GM18867 (cell line): Measurements from ENCODE around the gene NOG.

Source experiments
- ATAC-seq: cut with Tn5 transposase; IDR thresholded peaks from one replicate; pipeline ENCODE4 v1.9.1; 2021; ENCODE audit warnings: mild to moderate bottlenecking, moderate library complexity; ENCODE audit not compliant: unreplicated experiment

The NOG gene

GRCh38 chr17:56593646-56594319 is at the start of gene NOG:
Gene NOG (plus strand): TSS chr17:56593699. CDS start chr17:56594224, 525 bp downstream.
- peak; percentile 42 for ATAC-seq

DNA sequence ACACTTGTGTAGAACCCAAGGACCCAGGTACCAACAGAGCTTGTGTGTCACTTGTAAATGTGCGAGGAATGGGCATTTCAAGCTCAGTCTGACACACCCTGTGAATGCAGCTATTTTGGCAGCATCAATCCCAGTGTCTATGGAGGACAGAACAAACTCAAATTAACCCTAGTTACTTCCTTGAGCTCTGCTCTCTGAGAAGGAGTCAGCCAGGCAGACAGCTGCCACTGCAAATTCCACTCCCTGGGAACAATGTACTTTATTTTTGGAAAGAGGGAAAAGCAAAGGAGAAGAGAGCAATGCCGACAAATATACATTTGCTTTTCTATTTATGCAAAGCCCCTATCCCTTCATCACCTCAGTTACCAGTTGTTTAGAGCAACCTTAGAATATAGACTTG is 48.4 kb upstream of the NOG start:
- ATAC-seq: no peak

- ATAC-seq: no peak
Measured at GRCh38 chr17:56545930-56546329, 47.6 kb upstream of the NOG start.

GRCh38 chr17:56548661-56549060 is 44.8 kb upstream of the NOG start:
- ATAC-seq: no peak

DNA sequence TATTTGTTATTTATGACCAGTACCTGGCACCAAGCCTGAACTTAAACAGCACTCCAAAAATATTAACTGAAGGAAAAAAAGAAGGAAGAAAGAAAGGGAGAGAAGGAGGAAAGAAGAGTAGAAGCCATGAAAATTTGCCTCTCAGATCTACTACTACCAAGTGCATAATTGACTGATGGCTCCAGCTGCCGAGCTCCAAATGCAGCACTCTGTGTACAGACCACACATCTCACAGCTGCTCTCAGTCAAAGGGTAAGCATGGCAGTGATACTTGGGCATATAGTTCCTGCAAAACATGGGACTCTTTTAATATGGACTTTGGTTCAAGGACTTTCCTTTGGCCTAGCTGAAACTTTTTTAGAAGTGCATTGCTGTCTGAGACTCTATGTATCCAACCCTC is 44.0 kb upstream of the NOG start:
- ATAC-seq: no peak

GRCh38 chr17:56557682-56558081 is 35.8 kb upstream of the NOG start:
- ATAC-seq: no peak

- ATAC-seq: no peak
Measured at GRCh38 chr17:56558088-56558487, 35.4 kb upstream of the NOG start.

- no peak for ATAC-seq
Measured at GRCh38 chr17:56570199-56570598, 23.3 kb upstream of the NOG start.

DNA sequence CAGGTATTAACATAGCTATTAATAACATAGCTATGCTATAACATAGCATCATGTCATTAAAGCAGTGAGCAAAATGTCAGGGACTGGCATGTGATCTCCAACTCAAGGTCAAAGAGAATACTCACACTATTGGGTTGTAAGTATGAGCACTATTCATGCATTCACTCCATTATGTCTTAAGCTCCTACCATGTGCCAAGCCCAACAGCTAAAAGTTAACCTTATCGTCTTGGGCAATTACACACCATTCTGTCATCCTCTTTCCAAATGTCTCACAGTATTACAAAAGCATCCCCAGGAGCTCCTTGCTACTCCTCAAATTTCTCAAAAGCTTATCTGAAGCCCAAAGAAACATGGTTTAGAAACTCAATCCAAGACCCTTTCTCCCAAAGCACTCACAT is 22.0 kb upstream of the NOG start:
- no peak for ATAC-seq

- ATAC-seq: no peak
Measured at GRCh38 chr17:56577190-56577842, 16.2 kb upstream of the NOG start.

GRCh38 chr17:56577843-56578204 is 15.7 kb upstream of the NOG start:
- no peak for ATAC-seq

DNA sequence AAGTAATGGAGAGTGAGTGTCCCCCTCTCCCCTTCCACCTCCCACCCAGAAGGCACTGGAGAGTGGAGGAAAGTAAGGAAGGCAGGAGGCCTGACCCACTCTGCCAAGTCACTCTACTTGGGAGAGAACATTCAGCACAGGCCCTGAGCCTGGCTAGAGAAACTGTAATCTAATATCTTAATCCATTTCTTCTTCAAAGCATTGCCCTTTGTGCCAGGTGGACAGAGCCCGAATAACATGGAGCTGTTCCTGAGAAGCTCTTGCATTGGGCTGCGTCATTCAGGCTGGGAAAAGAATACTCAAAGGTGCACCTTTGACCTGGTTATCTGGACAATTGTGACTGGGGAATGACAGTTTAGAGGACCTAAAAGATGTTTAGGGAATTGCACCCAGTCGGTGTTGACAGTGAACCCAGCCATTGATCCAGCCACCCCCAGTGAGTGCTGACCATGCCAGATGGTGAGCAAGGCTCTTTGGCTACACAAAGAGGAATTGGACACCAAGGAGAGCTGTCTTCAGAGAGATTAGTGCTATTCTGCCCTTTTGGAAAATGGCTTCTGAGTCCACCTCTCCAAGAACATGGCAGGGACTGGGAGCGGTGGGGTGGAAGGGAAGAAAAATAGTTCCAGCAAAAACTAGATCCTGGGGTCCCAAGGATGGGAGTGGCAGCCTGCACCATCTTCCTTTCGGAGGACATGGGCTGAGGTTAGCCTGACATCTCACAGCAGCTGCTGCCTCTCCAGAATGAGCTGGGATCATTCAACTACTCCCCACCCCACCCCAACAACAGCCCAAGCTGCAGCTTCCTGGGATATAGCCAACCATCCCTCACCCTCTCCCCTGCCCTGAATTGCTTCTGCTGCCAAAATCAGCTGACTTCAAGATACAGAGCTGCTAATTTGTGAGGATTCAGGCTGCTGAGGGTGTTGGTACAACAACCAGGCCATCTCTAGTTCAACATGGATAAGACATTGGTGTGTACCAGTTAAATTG is 11.6 kb upstream of the NOG start:
- no peak for ATAC-seq

- no peak for ATAC-seq
Measured at GRCh38 chr17:56583772-56584171, 9.7 kb upstream of the NOG start.

DNA sequence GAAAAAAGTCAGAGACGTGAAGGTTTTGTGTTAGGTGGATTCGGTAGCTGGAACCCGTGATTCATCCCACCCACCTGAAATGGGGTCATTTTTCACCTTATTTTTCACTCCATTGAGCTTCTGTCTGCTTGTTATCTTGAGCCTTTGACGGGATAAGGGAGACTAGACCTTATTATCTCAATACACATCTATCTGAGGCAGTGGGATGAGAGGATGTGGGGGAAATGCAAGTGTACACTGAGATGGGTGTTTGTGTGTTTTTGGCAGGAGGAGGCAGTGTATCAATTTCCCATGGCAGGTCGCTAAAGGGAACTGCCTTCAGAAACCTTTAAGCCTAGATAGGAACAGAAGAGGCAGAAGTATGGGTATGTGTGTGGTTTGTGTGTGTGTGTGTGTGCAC is 6.2 kb upstream of the NOG start:
- ATAC-seq: no peak

DNA sequence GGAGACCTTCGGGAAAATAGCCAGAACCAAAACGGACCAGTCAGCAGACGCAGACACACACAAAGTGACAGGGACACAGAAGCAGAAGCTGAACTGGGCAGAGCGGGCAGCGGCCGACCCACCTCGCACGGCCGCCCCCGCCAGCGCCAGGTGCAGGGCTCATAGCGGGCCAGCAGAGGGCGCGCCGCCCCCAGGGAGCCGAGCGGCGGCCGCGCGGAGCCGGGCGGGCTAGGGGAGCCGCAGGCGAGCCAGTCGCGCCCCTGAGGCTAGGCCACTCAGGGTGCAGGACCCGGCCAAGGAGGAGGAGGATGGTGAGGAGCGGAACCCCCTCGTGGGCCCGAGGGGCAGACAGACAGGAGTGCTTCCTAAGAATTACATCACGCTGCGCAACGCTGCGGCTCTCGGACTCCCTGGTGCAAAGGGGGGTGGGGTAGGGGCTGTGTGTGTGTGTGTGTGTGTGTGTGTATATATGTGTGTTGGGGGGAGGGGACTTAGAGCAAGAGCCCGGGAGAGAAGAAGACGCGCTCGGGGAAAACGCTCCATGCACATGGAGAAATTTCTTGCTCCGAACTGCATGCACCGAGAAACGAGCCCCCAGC is 913 bp upstream of the NOG start:
- peak; percentile 73 for ATAC-seq

GRCh38 chr17:56593086-56593645 is 333 bp upstream of the NOG start:
- no peak for ATAC-seq

GRCh38 chr17:56594320-56595107 is 1.0 kb downstream of the NOG start:
- ATAC-seq: no peak

GRCh38 chr17:56595108-56595418 is 1.6 kb downstream of the NOG start:
- no peak for ATAC-seq

DNA sequence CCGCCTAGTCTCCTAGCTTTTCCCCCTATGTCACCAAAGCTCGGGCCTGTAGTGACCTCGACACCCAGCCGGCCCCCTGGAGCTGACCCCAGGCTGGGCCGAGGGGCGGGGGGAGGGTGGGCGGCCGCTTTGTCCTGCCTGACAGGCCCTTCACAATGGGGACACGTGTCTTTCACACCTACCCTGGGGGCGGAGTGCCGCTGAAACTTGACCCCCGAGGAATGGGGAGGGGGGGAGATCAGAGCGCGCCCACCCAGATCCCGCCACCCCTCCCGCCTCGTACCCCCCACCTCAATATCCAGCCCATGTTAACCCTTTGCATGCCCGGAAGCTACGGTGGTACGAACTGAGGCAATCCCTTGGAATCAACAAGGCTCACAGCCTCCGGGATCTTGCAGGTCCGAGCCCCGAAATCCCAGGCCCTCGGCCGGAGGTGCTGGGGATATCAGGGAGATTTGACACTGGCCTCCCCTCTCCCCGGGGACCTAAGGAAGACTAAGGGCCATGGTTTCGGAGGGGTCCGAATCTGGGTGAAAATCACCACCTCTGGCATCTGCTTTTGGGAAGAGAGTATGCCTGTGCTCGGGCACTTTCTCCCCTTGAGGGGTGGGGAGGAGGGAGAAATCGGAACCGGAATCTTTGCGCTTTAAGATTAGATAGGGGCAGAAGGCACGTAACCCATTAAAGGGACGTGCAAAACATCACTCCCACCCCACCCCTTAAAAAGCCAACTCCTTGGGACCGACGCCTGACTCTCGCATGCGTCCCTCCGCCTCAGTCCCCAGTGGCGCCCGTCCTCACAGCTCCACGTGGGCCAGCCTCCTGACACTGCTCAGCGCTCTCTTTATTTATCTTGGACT is 2.6 kb downstream of the NOG start:
- ATAC-seq: no peak
